HG03095 (cell line): Measurements from ENCODE around the gene TMA7.
"Not testable (repeated sequence)": the region's sequence is repeated elsewhere in the genome, so short reads cannot be mapped to it uniquely, and the experiment has no call there.

ENCODE experiments used
- ATAC-seq: cut with Tn5 transposase; IDR thresholded peaks from one replicate; pipeline ENCODE4 v1.9.1; 2021; ENCODE audit warnings: moderate library complexity; ENCODE audit not compliant: unreplicated experiment

The TMA7 gene

DNA sequence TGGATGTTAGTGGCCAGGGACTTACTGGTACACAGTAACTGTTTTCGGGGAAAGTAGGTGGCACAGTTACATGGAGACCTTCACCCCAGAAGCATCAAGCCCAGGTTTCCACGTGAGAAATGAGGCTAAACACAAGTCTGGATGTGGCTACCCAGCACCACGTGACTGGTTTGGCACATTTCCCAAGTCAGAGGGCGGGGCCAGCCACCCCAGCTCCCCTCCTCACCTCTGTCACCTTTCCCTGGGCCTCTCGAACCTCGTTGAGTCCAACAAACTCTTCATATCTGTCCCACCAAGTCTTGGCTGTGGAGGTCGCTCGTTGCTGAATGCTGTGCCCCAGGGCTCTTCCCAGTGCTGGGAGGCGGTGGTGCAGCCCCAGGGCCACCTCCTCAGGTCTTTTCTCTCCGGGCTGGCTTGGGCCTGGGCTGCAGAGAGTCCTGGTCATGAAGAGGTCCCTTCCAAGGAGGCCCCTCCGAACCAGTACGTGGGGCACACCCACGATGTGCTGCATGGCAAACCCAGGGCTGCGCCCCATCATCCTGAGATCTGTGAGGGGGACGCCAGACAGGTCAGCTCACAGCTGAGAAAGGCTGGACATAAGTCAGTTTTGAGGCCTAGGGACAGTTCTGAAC, 5.3 kb upstream of the TMA7 start:
- ATAC-seq: no peak

GRCh38 chr3:48435223-48435595, 4.8 kb upstream of the TMA7 start:
- no peak for ATAC-seq

DNA sequence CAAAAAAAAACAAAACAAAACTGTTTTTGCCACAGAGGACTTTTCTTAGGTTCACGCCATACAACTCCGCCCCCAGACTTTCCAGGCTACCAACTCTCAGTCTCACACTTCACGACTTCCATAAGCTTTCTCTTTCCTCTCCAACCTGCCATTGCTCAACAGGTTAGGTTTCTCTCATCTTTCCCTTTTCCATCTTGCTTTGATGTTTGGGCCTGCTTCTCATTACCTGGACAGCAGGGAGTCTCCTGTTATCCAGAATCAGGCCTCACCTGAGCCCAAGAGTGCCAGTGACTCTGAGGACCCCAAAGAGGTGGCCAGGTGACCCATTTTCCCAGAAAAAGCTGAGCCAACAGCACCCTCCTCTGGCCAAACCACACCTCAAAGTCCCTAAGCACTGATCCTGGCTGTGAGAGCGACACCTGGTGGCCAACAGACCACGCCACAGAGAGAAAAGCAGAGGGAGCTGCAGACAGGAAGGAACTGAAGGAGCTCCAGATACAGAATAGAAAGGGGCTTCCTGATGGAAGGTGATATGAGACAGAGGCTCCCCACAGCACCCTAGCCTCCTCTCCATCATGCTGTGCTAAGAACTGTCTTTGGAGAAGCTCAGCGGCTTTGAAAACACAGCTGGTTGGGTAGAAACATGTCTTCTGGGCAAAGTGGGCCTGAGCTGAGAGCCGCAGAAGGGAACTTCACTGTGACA, 4.1 kb upstream of the TMA7 start:
- ATAC-seq: no peak

DNA sequence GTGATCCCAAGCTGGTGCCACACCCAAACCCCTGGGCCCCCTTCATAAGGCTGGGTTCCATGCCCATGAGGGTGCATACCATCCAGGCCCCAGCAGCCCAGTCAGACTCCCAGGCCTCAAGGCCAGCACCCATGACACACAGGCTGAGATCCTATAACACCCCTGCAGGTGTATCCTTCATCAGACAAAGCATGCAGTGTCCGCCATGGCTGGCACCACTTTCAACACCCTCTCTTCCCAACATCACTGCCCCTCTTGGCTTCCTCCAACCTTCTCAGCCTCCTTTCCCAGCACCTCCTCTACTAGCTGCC, 3.6 kb upstream of the TMA7 start:
- no peak for ATAC-seq

- ATAC-seq: no peak
Measured at GRCh38 chr3:48436855-48437254, 3.2 kb upstream of the TMA7 start.

- ATAC-seq: no peak
Measured at GRCh38 chr3:48437812-48438211, 2.2 kb upstream of the TMA7 start.

DNA sequence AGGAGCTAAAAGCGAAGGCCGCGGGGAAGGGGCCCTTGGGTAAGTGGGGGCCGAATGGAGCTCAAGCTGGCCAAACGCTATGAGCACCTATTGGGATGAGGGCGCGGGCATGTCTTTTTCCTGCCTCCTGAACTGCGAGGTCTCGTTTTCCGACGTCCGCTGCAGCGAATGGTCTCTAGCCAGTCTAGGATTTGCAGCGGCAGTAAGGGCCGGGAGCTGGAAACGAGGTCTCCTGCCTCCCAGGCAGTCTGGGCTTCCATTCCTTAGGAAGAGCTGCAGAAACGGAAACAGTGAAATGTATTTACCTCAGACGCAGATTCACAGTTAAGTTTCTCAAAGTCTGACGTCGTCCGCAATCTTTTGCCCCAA, 517 bp downstream of the TMA7 start:
- no peak for ATAC-seq

GRCh38 chr3:48441940-48442339, 1.9 kb downstream of the TMA7 start:
- ATAC-seq: no peak

DNA sequence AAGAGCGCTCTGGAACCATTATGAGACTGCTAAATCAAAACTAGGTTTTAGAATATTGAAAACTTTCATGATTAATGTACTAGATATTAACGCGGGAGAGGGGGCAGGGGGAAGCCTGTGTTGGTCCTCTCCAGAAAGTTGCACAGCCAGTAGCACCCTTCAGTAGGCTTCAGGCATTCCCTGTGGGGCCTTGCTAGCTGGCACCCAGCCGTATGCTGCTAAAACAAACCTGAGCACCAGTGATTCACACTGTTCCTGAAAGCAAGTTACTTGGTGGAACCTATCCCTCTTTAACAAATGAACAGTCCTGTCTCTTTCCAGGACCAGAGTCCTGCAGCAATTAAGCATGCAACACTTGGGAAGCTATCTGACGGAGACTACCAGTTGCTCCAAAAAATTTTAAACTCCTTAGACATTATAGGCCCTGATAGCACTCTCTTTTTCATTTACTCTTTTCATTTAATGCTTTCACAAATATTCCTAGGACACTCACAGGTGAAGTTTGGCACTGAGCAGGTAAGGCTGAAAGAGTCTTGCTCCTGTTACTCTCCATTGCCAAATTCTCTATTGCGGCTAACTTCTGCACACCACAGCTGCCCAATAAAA, 5.3 kb downstream of the TMA7 start:
- ATAC-seq: no peak

- ATAC-seq: no peak
Measured at GRCh38 chr3:48446043-48446424, 6.0 kb downstream of the TMA7 start.

- peak; percentile 73 for ATAC-seq
Measured at GRCh38 chr3:48446425-48447193, 6.6 kb downstream of the TMA7 start, which contains the start of gene ATRIP. Gene ATRIP, plus strand, starts transcription at chr3:48446737. Its CDS starts 109 bp downstream, at chr3:48446846.

GRCh38 chr3:48451270-48451669, 11.2 kb downstream of the TMA7 start:
- ATAC-seq: no peak

GRCh38 chr3:48456456-48456855, 16.4 kb downstream of the TMA7 start:
- ATAC-seq: no peak

DNA sequence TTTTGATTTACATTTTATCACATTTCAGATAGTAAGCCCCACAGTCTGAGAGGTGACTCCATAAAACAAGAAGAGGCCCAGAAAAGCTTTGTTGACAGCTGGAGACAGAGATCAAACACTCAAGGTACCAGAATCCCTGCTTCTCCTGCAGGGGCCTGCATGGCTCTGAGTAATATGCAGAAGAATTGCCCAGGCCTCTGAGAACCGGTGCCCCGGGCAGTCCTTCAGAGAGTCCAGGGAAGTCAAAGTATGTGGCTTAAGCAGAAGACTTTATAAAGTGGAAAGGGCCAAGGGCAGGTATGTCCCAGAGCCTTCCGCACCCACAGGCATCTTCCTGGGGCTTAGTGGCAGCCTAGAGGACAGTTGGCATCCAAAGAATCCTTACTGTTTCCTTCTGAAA, 19.3 kb downstream of the TMA7 start:
- no peak for ATAC-seq

GRCh38 chr3:48459773-48460516, 19.9 kb downstream of the TMA7 start:
- ATAC-seq: no peak

DNA sequence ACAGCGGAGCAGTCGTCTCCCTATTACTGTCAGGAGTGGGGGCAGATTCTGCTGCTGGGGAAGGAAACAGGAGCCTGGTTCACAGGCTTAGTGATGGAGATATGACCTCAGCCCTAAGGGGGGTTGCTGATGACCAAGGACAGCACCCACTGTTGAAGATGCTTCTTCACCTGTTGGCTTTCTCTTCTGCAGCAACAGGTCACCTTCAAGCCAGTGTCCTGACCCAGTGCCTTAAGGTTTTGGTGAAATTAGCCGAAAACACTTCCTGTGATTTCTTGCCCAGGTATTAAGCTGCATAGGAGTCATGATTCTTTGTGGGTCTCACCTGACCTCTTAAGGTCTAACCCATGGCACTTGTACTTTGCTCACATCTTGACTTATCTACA, 20.5 kb downstream of the TMA7 start:
- ATAC-seq: no peak

DNA sequence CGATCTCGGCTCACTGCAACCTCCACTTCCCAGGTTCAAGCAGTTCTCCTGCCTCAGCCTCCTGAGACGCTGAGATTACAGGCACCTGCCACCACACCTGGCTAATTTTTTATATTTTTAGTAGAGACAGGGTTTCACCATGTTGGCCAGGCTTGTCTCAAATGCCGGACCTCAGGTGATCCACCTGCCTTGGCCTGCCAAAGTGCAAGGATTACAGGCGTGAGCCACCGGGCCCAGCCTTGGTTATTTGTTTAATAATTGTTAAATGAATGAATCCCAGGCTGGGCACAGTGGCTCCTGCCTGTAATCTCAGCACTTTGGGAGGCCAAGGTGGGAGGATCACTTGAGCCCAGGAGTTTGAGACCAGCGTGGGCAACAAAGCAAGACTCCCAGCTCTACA, 21.7 kb downstream of the TMA7 start:
- not testable (repeated sequence) for ATAC-seq

GRCh38 chr3:48463703-48464102, 23.6 kb downstream of the TMA7 start:
- ATAC-seq: no peak

DNA sequence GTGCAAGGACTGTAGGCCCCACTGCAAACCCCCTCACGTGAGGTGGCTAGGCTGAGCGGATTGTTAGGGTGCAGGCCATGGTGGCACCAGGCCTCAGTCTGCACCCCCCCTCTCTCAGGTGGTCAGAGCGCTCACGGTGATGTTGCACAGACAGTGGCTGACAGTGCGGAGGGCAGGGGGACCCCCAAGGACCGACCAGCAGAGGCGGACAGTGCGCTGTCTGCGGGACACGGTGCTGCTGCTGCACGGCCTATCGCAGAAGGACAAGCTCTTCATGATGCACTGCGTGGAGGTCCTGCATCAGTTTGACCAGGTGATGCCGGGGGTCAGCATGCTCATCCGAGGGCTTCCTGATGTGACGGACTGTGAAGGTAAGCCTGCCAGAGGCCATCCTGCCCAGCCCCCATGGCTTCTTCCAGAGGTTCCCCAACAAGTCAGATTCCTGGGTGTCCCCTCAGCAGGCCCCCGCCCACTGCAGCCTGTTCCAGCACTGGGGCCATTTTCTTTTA, 24.7 kb downstream of the TMA7 start:
- no peak for ATAC-seq

DNA sequence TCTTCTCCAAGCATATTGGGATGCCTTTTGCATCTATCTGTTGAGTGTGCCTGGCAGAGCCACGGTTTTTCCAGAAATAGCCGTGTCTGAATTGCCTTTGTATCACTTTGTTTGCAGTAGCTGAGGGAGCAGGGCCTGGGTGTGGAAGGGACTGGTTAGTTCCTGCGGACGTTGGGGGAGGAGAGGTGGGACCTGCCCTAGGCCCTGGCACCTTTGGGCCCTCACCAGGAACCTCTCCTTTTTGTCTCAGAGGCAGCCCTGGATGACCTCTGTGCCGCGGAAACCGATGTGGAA, 25.1 kb downstream of the TMA7 start:
- ATAC-seq: no peak
